CD4-positive, alpha-beta T cell treated with Interleukin-2 at 100 ng/mL for 4 hours (primary cell): ENCODE results near the gene TTBK2.

Source experiments
- DNase-seq: peaks from one replicate; pipeline ENCODE4 v3.0.0-alpha.2; 2020; ENCODE audit warnings: low spot score

The TTBK2 gene

DNA sequence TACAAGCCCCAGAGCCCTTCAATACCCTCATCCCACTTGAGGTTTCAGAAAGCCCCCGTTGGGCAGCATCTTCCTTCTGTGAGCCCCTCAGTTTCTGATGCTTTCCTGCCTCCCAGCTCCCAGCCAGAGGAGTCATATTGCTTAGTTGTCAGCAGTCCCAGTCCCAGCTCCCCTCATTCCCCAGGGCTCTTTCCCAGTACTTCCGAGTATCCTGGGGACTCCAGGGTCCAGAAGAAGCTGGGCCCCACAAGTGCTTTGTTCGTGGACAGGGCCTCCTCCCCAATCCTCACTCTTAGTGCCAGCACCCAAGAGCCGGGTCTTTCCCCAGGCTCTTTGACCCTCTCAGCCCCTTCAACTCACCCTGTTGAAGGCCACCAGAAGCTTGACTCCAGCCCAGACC, 227.6 kb downstream of the TTBK2 start:
- DNase-seq = no peak

DNA sequence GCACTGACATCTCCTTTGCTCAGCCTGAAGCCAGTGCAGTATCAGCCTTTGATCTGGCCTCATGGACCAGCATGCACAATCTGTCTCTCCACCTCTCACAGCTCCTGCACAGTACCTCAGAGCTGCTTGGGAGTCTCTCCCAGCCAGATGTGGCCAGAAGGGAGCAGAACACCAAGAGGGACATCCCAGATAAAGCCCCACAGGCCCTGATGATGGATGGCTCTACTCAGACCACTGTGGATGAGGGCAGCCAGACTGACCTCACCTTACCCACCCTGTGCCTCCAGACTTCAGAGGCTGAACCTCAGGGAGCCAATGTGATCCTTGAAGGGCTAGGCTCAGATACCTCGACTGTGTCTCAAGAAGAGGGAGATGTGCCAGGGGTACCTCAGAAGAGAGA, 228.0 kb downstream of the TTBK2 start:
- DNase-seq = no peak

DNA sequence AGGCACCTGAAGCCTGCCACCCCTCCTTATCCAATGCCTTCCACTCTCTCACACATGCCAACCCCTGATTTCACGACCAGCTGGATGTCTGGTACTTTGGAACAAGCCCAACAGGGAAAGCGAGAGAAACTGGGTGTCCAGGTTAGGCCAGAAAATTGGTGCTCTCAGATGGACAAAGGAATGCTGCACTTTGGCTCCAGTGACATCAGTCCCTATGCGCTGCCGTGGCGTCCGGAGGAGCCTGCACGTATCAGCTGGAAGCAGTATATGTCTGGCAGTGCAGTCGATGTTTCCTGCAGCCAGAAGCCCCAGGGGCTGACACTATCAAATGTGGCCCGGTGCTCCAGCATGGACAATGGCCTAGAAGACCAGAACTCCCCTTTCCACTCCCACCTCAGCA, 228.8 kb downstream of the TTBK2 start:
- no peak for DNase-seq

GRCh38 chr15:42691308-42691707, 229.3 kb downstream of the TTBK2 start:
- no peak for DNase-seq
